GM12874 (cell line): ENCODE data around the gene CUEDC2.

Experiments
- CTCF ChIP-seq: IDR thresholded peaks from 2 replicates; pipeline ENCODE4 v1.5.1; 2011; ENCODE audit warnings: low read depth, mild to moderate bottlenecking, control low read depth, low read length, moderate library complexity; ENCODE audit not compliant: insufficient read depth

Gene CUEDC2

GRCh38 chr10:102451105-102451969, 19.0 kb upstream of the CUEDC2 start, which contains the start of gene C10orf95:
C10orf95 (minus strand) TSS chr10:102451543; CDS start chr10:102451093, 450 bp downstream.
- TF ChIP-seq CTCF = no peak

DNA sequence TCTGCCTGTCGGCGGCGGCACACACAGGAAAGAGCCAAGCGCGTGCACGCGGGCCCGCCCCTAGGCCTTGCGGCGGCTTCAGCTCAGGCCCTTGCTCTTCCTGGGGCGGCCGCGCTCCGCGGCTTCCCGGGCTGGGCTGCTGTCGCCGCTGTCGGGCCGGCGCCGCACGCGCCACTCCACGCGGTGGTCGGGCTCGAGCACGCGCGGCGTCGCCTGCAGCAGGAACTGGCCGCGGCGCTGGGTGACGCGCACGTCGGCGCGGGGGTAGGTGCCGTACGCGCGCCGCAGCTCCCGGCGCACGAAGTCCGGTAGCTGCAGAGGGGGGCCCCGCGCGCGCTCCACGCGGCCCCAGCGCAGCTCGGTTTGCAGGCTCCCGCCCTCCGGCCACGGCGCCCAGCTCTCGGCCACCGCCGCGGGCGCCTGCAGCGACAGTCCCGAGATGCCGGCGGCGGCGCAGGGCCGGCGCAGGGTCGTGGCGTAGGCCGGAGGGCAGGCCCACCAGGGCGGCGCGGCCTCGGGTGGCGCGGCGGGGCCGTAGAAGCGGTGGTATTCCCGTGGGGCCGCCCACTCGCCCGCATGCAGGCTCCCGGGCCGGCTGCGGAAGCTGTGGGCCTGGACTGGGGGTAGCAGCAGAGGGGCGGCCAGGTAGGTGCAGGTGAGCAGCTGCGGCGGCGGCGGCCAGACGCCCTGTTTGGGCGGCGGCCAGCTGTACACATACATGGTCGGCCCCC, 18.2 kb upstream of the CUEDC2 start:
- no peak for TF ChIP-seq CTCF

- 0 out of 2 replicates have a peak, but pooled peaks have one; percentile 6 for TF ChIP-seq CTCF
Measured at GRCh38 chr10:102450124-102450373, 17.7 kb upstream of the CUEDC2 start.

GRCh38 chr10:102449321-102450123, 17.1 kb upstream of the CUEDC2 start:
- no peak for TF ChIP-seq CTCF

DNA sequence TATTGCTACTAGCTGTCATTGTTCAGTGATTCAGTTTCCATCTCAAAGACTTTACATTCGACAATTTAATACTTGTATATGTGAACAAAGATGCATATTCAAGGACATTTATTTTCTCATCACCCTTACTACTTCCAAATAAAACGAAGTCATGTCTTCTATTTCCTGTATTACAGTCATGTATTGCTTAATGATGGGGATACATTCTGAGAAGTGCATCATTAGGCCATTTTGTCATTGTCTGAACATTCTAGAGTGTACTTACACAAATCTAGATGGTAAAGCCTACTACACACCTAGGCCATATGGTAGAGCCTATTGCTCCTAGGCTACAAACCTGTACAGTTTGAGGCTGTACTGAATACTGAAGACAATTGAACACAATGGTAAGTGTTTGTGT, 12.5 kb upstream of the CUEDC2 start:
- TF ChIP-seq CTCF = no peak

DNA sequence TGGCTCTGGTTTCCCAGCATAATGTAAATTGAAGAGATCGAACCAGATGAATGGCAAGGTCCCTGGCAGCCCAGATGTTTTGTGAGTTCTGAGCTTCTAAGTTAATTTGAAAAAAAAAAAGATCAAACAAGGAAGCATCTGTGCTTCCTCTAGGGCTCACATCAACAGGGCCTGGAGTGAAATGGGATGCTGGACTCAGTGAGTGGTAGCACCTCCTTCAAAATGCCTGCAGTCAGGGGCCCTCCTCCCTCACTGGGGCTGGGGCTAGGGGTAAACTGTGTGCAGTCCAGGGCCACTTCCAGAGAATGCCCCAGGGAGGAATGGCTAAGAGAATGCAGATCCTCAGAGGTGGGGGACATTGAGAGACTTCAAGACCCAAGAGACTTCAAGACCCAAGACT, 6.0 kb upstream of the CUEDC2 start:
- TF ChIP-seq CTCF = no peak

GRCh38 chr10:102437515-102437914, 5.1 kb upstream of the CUEDC2 start:
- TF ChIP-seq CTCF = no peak
